ENCODE measurements around the gene DYNC1LI2. TPM values are rescaled to one million over a fixed set of nuclear protein-coding genes. Genes with fewer than 3 reads are reported as not detected.

Gene DYNC1LI2
- total and polyA plus RNA-seq, 9 of the 15 experiments (the other 6 are each of a cell fraction or from before 2014, with no cell fraction given): 5.1 to 48.9 (median 38.2) TPM

- peaks cover 12 to 24% of the 10 kb centered on the region in 2 experiments; a peak in 4 of 5 replicates for H3K4me1 ChIP-seq (replicated peaks in 1 of 2; ENCODE audit: control insufficient read depth in 2 of 2, insufficient read depth in 2 of 2, low read length in 2 of 2)
- in situ Hi-C loops (cut with MboI) (no loop called here), intact Hi-C loops (cut with micrococcal nuclease) (loop anchor here (5.0 kb wide), 1 partner anchor 78 kb away; no protein-coding TSS in a partner anchor)
- no peaks in the 10 kb centered on the region; the same call in 1 of the 2 replicates for H4K20me1 ChIP-seq (replicated peaks; ENCODE audit: control insufficient read depth, insufficient read depth, low read length)
- peaks cover 93% of the 10 kb centered on the region for H3K36me3 ChIP-seq (ENCODE audit: control insufficient read depth, insufficient read depth, low read length)
- TSS peak; percentile 3 for BruUV-seq (replicated peaks)
- peak; percentile 48 to 67 (median 56) for DNase-seq (ENCODE audit: extremely low read depth in 1 of 4, low spot score in 3 of 4)
- TF ChIP-seq SAFB2 (IDR thresholded peaks at IDR 0.05; ENCODE audit: borderline replicate concordance, low read depth, low read length, severe bottlenecking) (no peak), CXXC5 (CRISPR knock-in tag; IDR thresholded peaks at IDR 0.05) (0 out of 2 replicates have a peak, but pooled peaks have one; percentile 14), RCOR1 (IDR thresholded peaks at IDR 0.05; ENCODE audit: borderline replicate concordance in 1 of 2, low read depth in 2 of 2, low read length in 2 of 2) (peak in 1 of 2 experiments; percentile 69; a peak in 1 of 4 replicates), PRDM10 (IDR thresholded peaks at IDR 0.05; ENCODE audit: partially characterized antibody) (peak; percentile 34), MAFF (IDR thresholded peaks at IDR 0.05; ENCODE audit: low read length) (peak; percentile 26; the same call in 1 of the 2 replicates), MAFG (tag; conservative IDR thresholded peaks at IDR 0.05) (0 out of 2 replicates have a peak, but pooled peaks have one; percentile 53), C11orf30 (IDR thresholded peaks at IDR 0.05; ENCODE audit: low read depth) (peak; percentile 71), MAFK (IDR thresholded peaks at IDR 0.05; ENCODE audit: low read length) (peak; percentile 53), DPF2 (IDR thresholded peaks at IDR 0.05) (peak; percentile 15; the same call in 1 of the 2 replicates), NFE2 (IDR thresholded peaks at IDR 0.05; ENCODE audit: low read depth) (peak; percentile 82), ZNF282 (CRISPR knock-in tag; IDR thresholded peaks at IDR 0.05) (no peak), ZNF551 (CRISPR knock-in tag; IDR thresholded peaks at IDR 0.05) (no peak), ZNF316 (IDR thresholded peaks at IDR 0.05) (peak; percentile 45; the same call in 1 of the 2 replicates), HMBOX1 (IDR thresholded peaks at IDR 0.05) (no peak), KAT7 (CRISPR knock-in tag; IDR thresholded peaks at IDR 0.05; ENCODE audit: borderline replicate concordance) (0 out of 2 replicates have a peak, but pooled peaks have one; percentile 41)
- no peak overlapping the region for H2AFZ ChIP-seq (ENCODE audit: low read depth, low read length)
- H3K79me2 ChIP-seq (ENCODE audit: control insufficient read depth, insufficient read depth, low read length): peaks cover 40% of the 10 kb centered on the region
- no peaks in the 10 kb centered on the region for H3K27me3 ChIP-seq (ENCODE audit: control insufficient read depth in 2 of 2, insufficient read depth in 2 of 2, low read length in 2 of 2)
- peak overlapping the region; percentile 52 for H3K4me2 ChIP-seq (ENCODE audit: insufficient read depth, low read length)
- no peak overlapping the region for H3K4me3 ChIP-seq
- no peaks in the 10 kb centered on the region for H3K9me1 ChIP-seq (ENCODE audit: control insufficient read depth, insufficient read depth, low read length)
- H3K9ac ChIP-seq (ENCODE audit: insufficient read depth in 1 of 2, low read depth in 2 of 2, low read length in 2 of 2): peak overlapping the region; percentile 16 to 56; a peak in 2 of 4 replicates
- 26% methylated on average over 2 of the region's 2 CpGs for WGBS (ENCODE audit: insufficient coverage, low coverage, missing lambda C conversion rate)
- H3K27ac ChIP-seq (ENCODE audit: extremely low read depth, low read depth, low read length): peak overlapping the region; percentile 43
- POLR2A ChIA-PET: interaction anchor here (0.6 to 5.1 kb wide), 9 partner anchors 8 to 324 kb away, joined by 3 to 33 read pairs (median 4); partner anchors contain the start of gene DYNC1LI2
- ATAC-seq: peak; percentile 89
- CTCF ChIA-PET (ENCODE audit: low intra/inter-chr PET ratio): no interaction called here
- FAIRE-seq: peak; percentile 76
- H3K9me3 ChIP-seq (replicated peaks; ENCODE audit: control insufficient read depth, insufficient read depth, low read depth, low read length): no peaks in the 10 kb centered on the region
Measured at GRCh38 chr16:66740533-66740932, 10.9 kb downstream of the DYNC1LI2 start.

Data from K562 (cell line).